GM12872 (cell line): ENCODE data around the gene GRPEL2.

Experiments used
- TF ChIP-seq, protein P1 (sequence below): IDR thresholded peaks from 3 replicates; pipeline ENCODE4 v1.5.1; 2011; ENCODE audit warnings: low read depth, mild to moderate bottlenecking, low read length, moderate library complexity; ENCODE audit not compliant: insufficient read depth

GRPEL2 gene

DNA sequence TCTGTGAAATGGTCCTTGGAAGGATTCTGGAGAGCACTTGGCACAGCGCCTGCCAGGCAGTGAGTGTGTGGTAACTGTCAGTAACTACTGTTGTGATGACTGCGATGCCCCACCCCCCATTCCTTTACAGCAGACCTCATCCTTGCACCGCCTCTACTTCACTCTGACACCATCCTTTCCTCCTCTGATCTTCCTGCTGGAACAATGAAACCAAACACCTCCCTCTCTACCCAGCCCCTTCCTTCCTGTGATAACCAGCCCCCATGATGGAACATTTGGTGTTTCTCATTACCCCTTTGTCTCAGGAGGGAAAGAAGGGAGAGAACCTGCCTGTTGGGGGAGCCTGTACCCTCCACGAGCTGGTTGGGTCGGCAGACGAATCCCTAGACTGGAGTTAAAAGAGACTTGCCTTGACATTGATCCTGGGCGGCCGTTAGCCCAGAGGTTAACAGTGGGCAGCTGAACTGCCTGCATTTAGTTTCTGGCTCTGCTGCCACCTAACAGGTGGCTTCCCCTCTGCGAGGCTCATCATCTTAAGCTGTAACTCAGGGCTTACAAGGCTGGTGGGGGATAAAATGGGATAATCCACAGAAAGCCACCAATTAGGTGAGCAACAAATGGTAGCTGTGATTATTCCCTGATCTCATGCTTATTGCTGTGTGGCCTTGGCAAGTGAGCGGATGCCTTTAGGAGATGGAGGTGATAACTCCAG lies 34.2 kb upstream of the GRPEL2 start:
- TF ChIP-seq, protein P1, sequence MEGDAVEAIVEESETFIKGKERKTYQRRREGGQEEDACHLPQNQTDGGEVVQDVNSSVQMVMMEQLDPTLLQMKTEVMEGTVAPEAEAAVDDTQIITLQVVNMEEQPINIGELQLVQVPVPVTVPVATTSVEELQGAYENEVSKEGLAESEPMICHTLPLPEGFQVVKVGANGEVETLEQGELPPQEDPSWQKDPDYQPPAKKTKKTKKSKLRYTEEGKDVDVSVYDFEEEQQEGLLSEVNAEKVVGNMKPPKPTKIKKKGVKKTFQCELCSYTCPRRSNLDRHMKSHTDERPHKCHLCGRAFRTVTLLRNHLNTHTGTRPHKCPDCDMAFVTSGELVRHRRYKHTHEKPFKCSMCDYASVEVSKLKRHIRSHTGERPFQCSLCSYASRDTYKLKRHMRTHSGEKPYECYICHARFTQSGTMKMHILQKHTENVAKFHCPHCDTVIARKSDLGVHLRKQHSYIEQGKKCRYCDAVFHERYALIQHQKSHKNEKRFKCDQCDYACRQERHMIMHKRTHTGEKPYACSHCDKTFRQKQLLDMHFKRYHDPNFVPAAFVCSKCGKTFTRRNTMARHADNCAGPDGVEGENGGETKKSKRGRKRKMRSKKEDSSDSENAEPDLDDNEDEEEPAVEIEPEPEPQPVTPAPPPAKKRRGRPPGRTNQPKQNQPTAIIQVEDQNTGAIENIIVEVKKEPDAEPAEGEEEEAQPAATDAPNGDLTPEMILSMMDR = no peak

DNA sequence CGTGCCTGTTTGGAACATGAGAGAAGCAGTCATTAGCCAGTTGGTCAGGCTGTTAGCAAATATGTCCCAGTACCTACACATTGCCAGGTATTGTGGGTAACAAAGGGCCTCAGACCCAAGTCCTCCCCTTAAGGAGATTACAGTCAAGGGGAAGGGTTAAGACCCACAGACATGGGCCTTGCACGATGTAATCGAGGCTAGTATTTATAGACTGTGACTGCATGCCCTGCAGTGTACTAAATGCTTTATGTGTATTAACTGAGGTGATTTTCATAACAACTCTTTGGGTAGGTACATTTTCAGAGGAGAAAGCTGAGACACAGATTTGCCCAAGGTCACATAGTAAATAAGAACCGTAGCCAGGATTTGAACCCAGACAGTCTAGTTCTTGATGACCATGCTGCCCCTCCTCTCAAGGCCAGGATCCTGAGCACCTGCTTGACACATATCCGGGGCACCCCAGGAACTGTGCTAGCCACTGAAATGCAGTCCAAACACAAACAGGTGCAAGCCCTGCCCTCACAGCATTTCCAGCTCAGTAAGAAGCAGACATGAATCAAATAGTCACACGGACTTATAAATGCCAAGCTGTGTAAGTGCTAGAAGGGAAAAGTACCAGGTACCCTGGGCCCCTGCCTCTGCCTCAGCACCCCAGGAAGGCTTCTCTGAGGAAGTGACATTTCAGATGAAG lies 32.0 kb upstream of the GRPEL2 start:
- TF ChIP-seq, protein P1 = no peak

DNA sequence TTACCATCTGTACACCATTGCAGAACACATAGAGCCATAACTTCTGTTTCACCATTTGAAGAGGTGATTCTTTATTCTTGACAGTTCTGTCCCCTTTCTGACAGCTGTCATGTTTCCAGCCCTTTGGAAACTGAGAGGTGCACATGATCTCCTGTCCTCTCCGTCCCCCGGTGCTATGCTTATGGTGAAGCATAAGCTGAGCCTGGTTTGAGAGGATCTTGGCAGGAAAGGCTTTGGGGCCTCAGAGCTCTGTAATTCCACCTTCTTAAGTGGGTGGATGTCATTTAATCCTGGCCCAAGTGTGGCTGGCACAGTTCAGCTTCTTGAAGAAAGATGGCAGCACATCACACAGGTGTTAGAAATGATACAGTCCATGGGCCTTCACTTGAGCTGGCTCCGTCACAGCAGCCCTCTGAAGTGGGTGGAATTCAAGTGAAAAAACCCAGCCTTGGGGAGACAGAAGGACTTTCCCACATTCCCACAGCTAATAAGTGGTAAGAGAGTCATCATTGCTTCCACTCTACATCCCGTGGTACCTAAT lies 30.7 kb upstream of the GRPEL2 start:
- TF ChIP-seq, protein P1 = 0 out of 3 replicates have a peak, but pooled peaks have one; percentile 11

- TF ChIP-seq, protein P1 = no peak
These were observed 29.5 kb upstream of the GRPEL2 start for GRCh38 chr5:149315753-149316152.

DNA sequence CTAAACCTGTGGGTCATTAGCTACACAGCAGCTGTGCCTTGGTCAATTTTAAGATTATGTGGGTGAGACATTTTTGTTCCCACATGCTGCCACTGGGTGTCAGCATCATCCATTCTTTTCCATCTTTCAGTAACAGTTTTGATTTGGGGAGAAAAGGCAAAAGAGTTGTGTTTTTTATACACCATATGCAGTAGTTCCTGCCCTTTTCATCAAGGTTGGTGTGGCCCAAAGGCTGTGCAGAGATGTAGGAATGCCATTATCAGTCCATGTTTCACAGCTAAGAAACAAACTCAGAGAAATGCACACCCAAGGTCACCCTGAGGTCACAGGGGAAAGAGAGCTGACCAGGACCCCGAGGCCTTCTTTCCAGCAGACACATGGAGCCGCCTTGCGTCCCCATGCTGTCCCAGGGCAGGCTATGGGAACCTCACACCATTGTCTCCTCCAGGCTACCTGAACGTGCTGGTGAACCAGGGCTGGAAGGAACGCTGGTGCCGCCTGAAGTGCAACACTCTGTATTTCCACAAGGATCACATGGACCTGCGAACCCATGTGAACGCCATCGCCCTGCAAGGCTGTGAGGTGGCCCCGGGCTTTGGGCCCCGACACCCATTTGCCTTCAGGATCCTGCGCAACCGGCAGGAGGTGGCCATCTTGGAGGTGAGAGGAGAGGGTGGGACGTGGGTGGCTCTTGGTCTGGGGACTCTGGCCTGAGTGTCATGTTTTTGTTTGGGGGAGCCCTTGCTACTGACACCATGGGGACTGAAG lies 27.8 kb upstream of the GRPEL2 start:
- TF ChIP-seq, protein P1 = peak; percentile 72

DNA sequence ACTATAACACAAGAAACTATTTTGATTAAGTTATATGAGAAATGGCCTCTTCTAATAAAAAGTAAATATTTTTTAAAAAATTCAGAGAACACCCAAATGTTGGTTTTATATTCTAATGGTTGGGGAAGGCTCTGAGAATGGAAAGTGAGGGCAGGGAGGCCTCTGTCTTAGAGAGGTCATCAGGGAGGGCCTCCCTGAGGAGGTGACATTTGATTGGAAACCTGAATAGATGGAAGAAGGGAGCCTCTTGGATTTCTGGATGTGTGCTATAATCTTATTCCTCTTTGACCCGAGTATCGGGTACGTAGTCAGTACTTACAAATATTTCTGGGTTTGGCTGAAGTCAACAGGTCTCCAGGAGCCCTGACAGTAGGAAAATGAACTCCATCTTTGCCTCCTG lies 26.1 kb upstream of the GRPEL2 start:
- TF ChIP-seq, protein P1 = no peak

- TF ChIP-seq, protein P1 = no peak
These were observed 24.4 kb upstream of the GRPEL2 start for GRCh38 chr5:149320791-149321330.
